ENCODE data around the gene ENO2.

ENO2 gene

GRCh38 chr12:6959058-6959804 lies 44.9 kb downstream of the ENO2 start:
- TF ChIP-seq CTCF (conservative IDR thresholded peaks at IDR 0.05; ENCODE audit: low read depth, low read length): no peak
- no peak overlapping the region for H3K4me3 ChIP-seq (ENCODE audit: low read depth, low read length)
- no peak for DNase-seq (ENCODE audit: low read depth)

- DNase-seq (ENCODE audit: low read depth): no peak
- H3K4me3 ChIP-seq (ENCODE audit: low read depth, low read length): no peak overlapping the region
- no peak for TF ChIP-seq CTCF (conservative IDR thresholded peaks at IDR 0.05; ENCODE audit: low read depth, low read length)
Measured at GRCh38 chr12:6959805-6960592, 45.6 kb downstream of the ENO2 start.

- TF ChIP-seq CTCF (conservative IDR thresholded peaks at IDR 0.05; ENCODE audit: low read depth, low read length): peak; percentile 62
- DNase-seq (ENCODE audit: low read depth): peak; percentile 79
- H3K4me3 ChIP-seq (ENCODE audit: low read depth, low read length): no peak overlapping the region
Measured at GRCh38 chr12:6960593-6961277, 46.4 kb downstream of the ENO2 start.

GRCh38 chr12:6961278-6961694 lies 46.9 kb downstream of the ENO2 start:
- no peak overlapping the region for H3K4me3 ChIP-seq (ENCODE audit: low read depth, low read length)
- TF ChIP-seq CTCF (conservative IDR thresholded peaks at IDR 0.05; ENCODE audit: low read depth, low read length): no peak
- DNase-seq (ENCODE audit: low read depth): no peak

GRCh38 chr12:6961695-6962284 lies 47.4 kb downstream of the ENO2 start:
- peak overlapping the region; percentile 44 for H3K4me3 ChIP-seq (ENCODE audit: low read depth, low read length)
- peak; percentile 72 for TF ChIP-seq CTCF (conservative IDR thresholded peaks at IDR 0.05; ENCODE audit: low read depth, low read length)
- peak; percentile 80 for DNase-seq (ENCODE audit: low read depth)

DNA sequence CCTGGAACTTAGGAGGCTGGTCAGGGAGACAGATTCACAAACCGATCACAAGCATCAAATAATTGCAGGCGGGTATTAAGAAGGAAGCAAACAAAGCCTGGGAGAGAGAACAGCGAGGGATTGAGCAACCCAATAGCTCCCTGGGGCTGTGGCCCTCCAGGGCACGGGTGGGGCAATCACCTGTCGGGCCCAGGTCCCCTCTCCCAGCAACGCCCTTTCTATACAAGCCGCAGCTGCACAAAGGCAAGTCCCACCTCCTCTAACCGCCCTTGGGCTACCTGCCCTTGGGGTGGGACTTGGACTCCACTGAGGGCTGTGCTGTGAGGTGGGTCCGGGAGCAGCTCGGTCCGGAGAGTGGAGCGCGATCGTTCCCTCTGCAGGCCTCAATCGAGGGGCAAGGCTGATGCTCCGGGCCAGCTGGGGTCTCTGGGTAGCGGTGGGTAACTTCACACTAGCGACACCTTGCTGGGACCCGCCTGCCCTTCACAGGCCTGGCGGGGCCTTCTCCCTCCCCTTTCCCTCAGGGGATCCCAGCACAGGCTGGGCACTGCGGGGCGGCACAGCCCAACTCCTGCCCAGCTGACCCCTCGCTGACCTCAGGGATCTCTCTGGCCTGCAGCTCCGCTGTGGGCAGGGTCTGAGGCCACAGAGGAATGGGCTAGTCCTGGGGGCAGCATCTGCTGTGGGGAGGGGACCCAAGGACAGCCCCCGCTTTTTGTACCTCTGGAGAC lies 48.1 kb downstream of the ENO2 start:
- H3K4me3 ChIP-seq (ENCODE audit: low read depth, low read length): no peak overlapping the region
- no peak for DNase-seq (ENCODE audit: low read depth)
- no peak for TF ChIP-seq CTCF (conservative IDR thresholded peaks at IDR 0.05; ENCODE audit: low read depth, low read length)

All from choroid plexus epithelial cell (primary cell).